ENCODE data around the gene PLEKHG4. TPM values are rescaled to one million over a fixed set of nuclear protein-coding genes. Genes with fewer than 3 reads are reported as not detected.

Gene PLEKHG4
- total and polyA plus RNA-seq, 10 of the 15 experiments (the other 5 are each of a cell fraction or from before 2014, with no cell fraction given), result 0.14 to 2.6 (median 0.99) TPM

DNA sequence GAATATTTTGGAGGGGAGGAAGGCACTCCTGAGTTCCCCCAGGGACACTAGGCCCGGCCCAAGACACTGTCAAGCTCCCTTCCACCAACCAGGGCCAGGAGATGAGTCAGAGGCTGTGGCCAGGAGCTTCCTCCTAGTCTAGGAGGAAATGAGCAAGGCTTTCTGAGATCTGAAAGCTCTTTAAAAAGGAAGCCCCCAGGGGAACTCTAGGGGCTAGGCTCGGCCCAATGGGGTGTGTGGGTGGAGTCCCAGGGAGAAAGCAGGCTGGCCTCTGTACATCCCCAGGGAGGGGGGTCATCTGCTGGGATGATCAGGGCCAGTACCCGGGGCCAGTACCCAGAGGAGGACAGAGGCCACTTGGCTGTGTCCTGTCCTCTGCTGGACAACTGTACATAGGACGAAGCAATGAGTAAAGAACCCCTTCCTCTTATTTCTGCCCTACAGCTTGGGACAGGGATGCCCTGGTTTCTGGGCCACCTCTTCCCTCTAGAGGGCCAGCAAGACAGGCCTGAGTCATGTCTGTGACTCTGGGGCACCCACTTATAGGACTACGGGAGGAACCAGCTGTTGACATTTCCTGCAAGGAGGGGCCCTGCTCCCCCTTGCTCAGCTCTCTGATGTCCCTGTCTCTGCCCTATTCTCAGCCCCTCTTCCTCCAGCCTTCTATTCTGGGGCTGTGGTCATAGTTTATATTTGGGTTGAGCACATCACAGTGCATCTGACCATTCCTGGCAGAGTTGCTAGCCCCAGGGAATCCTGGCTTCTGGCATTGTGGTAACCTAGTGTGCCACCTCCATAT lies 34.7 kb upstream of the PLEKHG4 start:
- FAIRE-seq (peak; percentile 86), DNase-seq (ENCODE audit: low read depth, low spot score) (peak; percentile 78), ATAC-seq (peak; percentile 60)
- no peaks in the 10 kb centered on the region; a peak in 2 of 4 replicates for H3K36me3 ChIP-seq (ENCODE audit: control insufficient read depth in 2 of 2, insufficient read depth in 2 of 2, low read length in 1 of 2)
- ChIA-PET CTCF (interaction anchor here (0.7 to 4.9 kb wide), 14 partner anchors 16 to 292 kb away, joined by 3 to 29 read pairs (median 4); partner anchors contain the start of genes FBXL8, NOL3, TMEM208 and TRADD), POLR2A (interaction anchor here (0.6 to 8.0 kb wide), 11 partner anchors 18 to 317 kb away, joined by 3 to 100 read pairs (median 4); partner anchors contain the start of genes ATP6V0D1, E2F4, FBXL8 and NOL3), SMC1A (ENCODE audit: uncharacterized antibody, unreplicated experiment) (interaction anchor here (0.5 to 2.1 kb wide), 8 partner anchors 10 to 1445 kb away, joined by 3 to 17 read pairs (median 6); partner anchors contain the start of genes E2F4 and TMEM208), RAD21 (ENCODE audit: unreplicated experiment) (interaction anchor here (0.6 to 4.6 kb wide), 9 partner anchors 18 to 273 kb away, joined by 3 to 35 read pairs (median 4); partner anchors contain the start of genes ATP6V0D1, E2F4, PLEKHG4 and TMEM208)
- H3K27me3 ChIP-seq (replicated peaks in 1 of 2; ENCODE audit: control insufficient read depth in 2 of 2, insufficient read depth in 2 of 2, low read length in 1 of 2), result no peaks in the 10 kb centered on the region; a peak in 1 of 4 replicates
- H3K4me1 ChIP-seq (ENCODE audit: control insufficient read depth, insufficient read depth, low read length), result peaks cover 39% of the 10 kb centered on the region
- no peaks in the 10 kb centered on the region for H4K20me1 ChIP-seq (ENCODE audit: control insufficient read depth, insufficient read depth)
- BruUV-seq (replicated peaks), result TSS peak; percentile 38
- H3K9ac ChIP-seq (ENCODE audit: control insufficient read depth, insufficient read depth, low read length), result peak overlapping the region; percentile 82
- H3K4me3 ChIP-seq, result peak overlapping the region; percentile 97
- in situ Hi-C loops (cut with MboI) (no loop called here), intact Hi-C loops (cut with micrococcal nuclease; ENCODE audit: unreplicated experiment) (no loop called here)
- H2AFZ ChIP-seq (ENCODE audit: control insufficient read depth, low read depth, low read length), result peak overlapping the region; percentile 62
- peak overlapping the region; percentile 98 for H3K27ac ChIP-seq (ENCODE audit: control insufficient read depth, insufficient read depth)
- no peaks in the 10 kb centered on the region for H3K9me3 ChIP-seq (replicated peaks; ENCODE audit: control insufficient read depth, insufficient read depth, low read length)
- H3K79me2 ChIP-seq (ENCODE audit: control insufficient read depth, insufficient read depth, low read length), result peaks cover 39% of the 10 kb centered on the region
- peak overlapping the region; percentile 99 for H3K4me2 ChIP-seq (ENCODE audit: control insufficient read depth, insufficient read depth)
- WGBS (ENCODE audit: insufficient coverage, insufficient replicate concordance, low lambda C conversion rate, missing lambda C conversion rate), result 2% methylated on average over 5 of the region's 5 CpGs
- TF ChIP-seq NR2F1 (conservative IDR thresholded peaks at IDR 0.05) (no peak), JUNB (IDR thresholded peaks at IDR 0.05) (peak; percentile 69; the same call in 1 of the 2 replicates), IKZF2 (IDR thresholded peaks at IDR 0.05) (peak; percentile 40 to 42; a peak in 2 of 4 replicates), STAT1 (conservative IDR thresholded peaks at IDR 0.05) (no peak), CHD1 (IDR thresholded peaks at IDR 0.05; ENCODE audit: low read depth, low read length) (no peak), NFYB (IDR thresholded peaks at IDR 0.05; ENCODE audit: insufficient read depth, low read depth, low read length) (peak; percentile 80), POLR2AphosphoS2 (IDR thresholded peaks at IDR 0.05; ENCODE audit: low read depth, low read length) (0 out of 2 replicates have a peak, but pooled peaks have one; percentile 30), RCOR1 (conservative IDR thresholded peaks at IDR 0.05; ENCODE audit: low read depth, low read length) (0 out of 2 replicates have a peak, but pooled peaks have one; percentile 41), POLR2AphosphoS5 (IDR thresholded peaks at IDR 0.05; ENCODE audit: low read length) (peak; percentile 72)
- TF ChIP-seq, protein P1, sequence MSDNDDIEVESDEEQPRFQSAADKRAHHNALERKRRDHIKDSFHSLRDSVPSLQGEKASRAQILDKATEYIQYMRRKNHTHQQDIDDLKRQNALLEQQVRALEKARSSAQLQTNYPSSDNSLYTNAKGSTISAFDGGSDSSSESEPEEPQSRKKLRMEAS (IDR thresholded peaks at IDR 0.05; ENCODE audit: low read depth, low read length), result 0 out of 2 replicates have a peak, but pooled peaks have one; percentile 15
- TF ChIP-seq, protein P2, sequence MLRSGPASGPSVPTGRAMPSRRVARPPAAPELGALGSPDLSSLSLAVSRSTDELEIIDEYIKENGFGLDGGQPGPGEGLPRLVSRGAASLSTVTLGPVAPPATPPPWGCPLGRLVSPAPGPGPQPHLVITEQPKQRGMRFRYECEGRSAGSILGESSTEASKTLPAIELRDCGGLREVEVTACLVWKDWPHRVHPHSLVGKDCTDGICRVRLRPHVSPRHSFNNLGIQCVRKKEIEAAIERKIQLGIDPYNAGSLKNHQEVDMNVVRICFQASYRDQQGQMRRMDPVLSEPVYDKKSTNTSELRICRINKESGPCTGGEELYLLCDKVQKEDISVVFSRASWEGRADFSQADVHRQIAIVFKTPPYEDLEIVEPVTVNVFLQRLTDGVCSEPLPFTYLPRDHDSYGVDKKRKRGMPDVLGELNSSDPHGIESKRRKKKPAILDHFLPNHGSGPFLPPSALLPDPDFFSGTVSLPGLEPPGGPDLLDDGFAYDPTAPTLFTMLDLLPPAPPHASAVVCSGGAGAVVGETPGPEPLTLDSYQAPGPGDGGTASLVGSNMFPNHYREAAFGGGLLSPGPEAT (IDR thresholded peaks at IDR 0.05; ENCODE audit: low read depth), result peak; percentile 20; the same call in 1 of the 2 replicates
- TF ChIP-seq, protein P3, sequence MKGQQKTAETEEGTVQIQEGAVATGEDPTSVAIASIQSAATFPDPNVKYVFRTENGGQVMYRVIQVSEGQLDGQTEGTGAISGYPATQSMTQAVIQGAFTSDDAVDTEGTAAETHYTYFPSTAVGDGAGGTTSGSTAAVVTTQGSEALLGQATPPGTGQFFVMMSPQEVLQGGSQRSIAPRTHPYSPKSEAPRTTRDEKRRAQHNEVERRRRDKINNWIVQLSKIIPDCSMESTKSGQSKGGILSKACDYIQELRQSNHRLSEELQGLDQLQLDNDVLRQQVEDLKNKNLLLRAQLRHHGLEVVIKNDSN (IDR thresholded peaks at IDR 0.05; ENCODE audit: borderline replicate concordance, extremely low read length, insufficient read depth, low read depth, low read length), result no peak
- TF ChIP-seq, protein P4, sequence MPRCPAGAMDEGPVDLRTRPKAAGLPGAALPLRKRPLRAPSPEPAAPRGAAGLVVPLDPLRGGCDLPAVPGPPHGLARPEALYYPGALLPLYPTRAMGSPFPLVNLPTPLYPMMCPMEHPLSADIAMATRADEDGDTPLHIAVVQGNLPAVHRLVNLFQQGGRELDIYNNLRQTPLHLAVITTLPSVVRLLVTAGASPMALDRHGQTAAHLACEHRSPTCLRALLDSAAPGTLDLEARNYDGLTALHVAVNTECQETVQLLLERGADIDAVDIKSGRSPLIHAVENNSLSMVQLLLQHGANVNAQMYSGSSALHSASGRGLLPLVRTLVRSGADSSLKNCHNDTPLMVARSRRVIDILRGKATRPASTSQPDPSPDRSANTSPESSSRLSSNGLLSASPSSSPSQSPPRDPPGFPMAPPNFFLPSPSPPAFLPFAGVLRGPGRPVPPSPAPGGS (IDR thresholded peaks at IDR 0.05; ENCODE audit: borderline replicate concordance, insufficient read depth, low read depth, low read length, poor library complexity, severe bottlenecking), result peak; percentile 53
- TF ChIP-seq, protein P5, sequence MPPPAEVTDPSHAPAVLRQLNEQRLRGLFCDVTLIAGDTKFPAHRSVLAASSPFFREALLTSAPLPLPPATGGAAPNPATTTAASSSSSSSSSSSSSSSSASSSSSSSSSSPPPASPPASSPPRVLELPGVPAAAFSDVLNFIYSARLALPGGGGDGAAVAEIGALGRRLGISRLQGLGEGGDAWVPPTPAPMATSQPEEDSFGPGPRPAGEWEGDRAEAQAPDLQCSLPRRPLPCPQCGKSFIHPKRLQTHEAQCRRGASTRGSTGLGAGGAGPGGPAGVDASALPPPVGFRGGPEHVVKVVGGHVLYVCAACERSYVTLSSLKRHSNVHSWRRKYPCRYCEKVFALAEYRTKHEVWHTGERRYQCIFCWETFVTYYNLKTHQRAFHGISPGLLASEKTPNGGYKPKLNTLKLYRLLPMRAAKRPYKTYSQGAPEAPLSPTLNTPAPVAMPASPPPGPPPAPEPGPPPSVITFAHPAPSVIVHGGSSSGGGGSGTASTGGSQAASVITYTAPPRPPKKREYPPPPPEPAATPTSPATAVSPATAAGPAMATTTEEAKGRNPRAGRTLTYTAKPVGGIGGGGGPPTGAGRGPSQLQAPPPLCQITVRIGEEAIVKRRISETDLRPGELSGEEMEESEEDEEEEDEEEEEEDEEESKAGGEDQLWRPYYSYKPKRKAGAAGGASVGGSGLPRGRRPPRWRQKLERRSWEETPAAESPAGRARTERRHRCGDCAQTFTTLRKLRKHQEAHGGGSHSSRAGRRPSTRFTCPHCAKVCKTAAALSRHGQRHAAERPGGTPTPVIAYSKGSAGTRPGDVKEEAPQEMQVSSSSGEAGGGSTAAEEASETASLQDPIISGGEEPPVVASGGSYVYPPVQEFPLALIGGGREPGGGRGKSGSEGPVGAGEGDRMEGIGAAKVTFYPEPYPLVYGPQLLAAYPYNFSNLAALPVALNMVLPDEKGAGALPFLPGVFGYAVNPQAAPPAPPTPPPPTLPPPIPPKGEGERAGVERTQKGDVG (CRISPR knock-in tag; IDR thresholded peaks at IDR 0.05), result no peak
